OCI-M2 (cell line): ENCODE results near the gene FSD2.
"Not testable (repeated sequence)": the region's sequence is repeated elsewhere in the genome, so short reads cannot be mapped to it uniquely, and the experiment has no call there.

Experiments
- DNase-seq: peaks from one replicate; lab custom pipeline; 2025; ENCODE audit not compliant: unreplicated experiment; lab: John Stamatoyannopoulos, UW

Gene FSD2

DNA sequence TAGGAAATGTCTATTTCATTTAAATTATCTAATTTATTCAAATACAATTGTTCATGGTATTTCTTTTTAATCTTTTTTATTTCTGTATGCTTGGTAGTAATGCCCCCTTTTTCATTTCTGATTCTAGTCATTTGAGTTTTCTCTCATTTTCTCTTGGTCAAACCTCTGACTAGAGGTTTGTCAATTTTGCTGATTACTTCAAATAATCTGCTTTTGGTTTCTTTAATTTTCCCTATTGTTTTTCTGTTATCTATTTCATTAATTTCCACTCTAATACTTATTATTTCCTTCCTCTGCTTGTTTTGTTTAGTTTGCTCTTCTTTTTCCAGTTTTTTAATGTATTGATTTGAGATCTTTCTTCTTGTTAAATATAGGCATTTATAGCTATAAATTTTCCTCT lies 12.1 kb downstream of the FSD2 start:
- DNase-seq: no peak

DNA sequence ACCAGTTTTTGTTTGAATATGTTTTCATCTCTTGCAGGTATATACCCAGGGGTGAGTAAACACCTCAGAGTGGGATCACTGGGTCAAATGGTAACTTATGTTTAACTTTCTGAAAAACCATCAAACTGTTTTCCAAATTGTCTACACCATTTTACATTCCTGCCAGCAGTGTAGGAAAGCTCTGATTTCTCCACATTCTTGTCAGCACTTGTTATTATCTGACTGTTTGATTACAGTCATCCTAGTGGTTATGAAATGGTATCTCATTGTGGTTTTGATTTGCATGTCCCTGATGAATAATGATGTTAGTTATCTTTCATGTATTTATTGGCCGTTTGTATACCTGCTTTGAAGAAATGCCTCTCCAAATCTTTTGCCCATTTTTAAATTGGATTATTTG lies 13.8 kb downstream of the FSD2 start:
- no peak for DNase-seq

DNA sequence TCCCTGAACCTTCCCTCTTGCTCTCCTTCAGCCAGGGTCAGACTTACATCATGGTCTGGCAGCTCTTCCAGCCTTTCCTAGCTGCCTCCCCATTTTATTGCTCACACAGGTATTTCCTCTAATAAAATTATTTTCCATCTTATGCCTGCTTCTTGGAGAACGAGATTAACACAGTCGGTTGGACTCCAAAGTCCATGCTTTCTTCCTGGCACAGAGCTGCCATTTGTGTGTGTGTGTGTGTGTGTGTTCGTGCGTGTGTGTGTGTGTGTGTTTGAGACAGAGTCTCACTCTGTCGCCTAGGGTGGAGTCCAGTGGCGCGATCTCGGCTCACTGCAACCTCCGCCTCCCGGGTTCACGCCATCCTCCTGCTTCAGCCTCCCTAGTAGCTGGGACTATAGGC lies 15.5 kb downstream of the FSD2 start:
- no peak for DNase-seq

DNA sequence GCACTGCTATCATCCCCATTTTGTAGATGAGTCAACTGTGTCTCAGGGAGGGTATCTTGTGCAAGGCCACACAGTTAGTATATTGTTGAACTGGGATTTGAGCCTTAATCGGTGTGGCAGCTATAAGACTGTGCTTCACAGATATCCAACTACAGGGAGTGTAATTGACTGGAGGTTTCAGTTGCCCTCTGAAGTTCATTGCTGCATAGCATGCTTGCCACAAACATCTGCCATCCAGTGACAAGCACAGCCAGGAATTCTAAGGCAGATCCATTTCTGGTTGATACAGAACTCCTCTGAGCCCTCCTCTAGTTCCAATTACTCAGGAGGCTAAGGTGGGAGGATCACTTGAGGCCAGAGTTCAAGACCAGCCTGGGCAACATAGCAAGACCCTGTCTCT lies 16.4 kb downstream of the FSD2 start:
- no peak for DNase-seq

DNA sequence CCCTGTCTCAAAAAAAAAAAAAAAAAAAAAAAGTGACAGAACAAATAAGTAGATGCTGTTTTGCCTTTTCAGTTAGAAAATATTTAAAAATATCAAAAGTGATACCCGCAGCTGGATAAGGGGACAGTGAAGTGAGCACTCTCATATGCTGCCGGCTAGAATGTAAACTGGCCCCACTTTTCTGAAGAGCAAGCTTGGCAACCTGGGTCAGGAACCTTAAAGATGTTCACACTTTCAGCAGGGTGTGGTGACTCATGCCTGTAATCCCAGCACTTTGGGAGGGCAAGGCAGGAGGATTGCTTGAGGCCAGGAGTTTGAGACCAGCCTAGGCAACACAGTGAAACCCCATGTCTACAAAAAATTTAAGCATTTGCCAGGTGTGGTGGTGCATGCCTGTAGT lies 17.4 kb downstream of the FSD2 start:
- no peak for DNase-seq

DNA sequence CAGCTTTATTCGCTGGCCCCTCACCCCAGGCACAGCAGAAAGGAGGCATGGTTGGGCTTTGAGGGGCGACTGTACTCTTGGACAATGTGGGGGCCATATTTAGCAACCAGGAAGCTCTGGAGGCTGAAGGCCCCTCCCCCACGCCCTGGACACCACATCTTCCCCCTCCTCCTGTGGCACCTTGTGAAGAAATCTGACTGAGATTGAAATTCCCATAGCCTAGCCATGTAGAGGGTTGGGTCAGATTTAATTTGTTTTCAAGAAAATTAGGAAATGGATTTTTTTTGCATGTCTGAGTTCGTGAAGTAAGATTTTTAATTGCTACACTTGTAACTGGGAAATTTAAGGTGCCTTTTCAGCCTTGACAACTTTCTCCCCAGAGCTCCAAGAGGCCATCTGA lies 24.5 kb downstream of the FSD2 start:
- DNase-seq: no peak

DNA sequence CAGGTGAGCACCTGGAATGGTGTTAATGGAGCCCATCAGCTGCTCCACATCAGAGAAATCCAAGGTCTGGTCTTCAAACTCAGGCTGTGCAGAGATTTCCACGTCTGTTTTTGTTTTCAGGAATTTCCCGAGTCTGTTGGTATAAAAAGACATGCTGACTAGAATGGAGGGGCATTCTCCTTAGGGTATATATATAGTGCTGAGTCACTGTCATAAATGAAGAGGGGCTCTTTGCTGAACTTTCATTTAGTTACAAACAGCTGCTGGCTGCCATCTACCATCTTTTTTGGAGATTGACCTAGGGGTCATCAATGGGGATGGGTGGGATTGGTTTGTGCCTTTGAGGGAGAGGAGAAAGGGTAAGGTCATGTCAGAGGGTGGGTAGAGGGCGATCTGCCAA lies 27.1 kb downstream of the FSD2 start:
- no peak for DNase-seq

DNA sequence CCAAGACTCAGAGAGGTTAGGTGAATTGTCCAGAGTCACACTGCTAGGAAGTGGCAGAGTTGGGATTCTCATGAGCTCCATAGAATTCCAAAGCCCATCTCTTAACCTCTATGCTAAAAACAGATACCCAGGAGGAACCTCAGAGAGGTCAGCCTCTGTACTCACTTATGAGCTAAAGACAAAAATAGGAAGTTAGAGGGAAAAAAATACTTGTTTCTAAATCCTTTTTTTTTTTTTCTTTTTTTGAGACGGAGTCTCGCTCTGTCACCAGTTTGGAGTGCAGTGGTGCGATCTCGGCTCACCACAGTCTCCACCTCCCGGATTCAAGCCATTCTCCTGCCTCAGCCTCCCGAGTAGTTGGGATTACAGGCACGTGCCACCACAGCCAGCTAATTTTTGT lies 31.4 kb downstream of the FSD2 start:
- DNase-seq: no peak

DNA sequence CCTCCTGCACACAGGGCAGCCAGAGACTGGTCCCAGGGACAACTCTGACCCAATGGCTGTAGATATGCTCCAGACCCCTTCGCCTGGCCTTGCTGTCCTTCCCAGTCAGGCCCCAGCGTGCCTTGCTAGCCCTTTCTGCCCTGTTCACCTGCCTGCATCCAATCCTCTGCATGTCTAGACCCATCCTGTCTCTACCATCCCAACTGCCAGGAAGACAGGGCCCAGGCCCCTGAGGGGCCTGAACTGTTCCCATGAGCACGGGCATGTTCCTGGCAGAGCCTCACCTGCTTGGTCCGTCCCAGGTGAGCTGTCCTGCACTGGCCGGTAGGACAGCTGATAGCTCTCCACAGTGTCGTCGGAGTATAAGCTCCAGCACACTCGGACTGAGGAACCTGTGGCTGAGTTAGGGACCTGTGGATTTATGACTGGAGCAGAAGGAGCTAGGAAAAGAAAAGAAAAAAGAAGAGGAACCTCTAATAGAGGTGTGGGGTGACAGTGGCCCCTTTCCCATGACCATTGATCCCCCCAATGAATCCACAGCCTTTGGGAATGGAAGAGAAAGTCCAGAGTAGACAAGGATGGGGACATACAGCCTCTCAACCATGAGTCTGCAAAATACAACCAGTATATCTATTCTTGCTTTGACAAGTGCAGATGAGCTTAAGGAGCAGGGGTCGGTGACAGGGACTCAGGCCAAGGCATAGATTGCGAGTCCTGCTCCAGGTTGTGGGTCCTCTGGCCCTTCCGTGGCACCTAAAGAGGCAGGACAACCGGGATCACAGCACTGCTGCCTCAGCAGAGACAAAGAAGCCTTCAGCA lies 33.9 kb downstream of the FSD2 start:
- DNase-seq: no peak

DNA sequence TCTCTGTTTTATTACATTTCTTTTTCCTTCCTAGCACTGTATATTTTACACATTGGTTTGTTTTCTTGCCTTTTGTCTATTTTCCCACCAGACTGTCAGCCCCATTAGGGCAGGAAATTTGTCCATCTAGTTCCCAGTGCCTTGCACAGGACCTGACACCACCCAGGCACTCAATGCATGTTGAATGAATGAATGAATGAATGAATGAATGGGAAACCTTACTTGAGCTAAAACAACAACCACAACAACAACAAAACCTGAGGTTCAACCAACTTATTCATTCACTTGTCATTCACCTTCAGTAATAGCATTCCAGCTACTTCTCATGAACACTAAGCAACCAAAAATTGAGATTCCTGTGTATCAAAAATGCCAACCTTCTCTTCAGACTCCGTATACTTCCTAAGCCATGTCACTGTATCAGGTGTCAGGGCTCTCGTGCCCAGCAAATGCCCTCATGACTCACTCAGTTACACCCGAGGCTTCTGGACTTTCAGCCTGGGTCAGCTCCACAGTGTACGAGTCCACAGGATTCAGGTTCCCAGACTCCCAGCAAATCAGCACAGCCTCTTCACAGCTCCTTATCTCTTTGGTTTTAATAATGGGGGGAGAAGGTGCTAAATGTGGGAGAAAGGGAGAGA lies 37.3 kb downstream of the FSD2 start:
- DNase-seq: no peak

DNA sequence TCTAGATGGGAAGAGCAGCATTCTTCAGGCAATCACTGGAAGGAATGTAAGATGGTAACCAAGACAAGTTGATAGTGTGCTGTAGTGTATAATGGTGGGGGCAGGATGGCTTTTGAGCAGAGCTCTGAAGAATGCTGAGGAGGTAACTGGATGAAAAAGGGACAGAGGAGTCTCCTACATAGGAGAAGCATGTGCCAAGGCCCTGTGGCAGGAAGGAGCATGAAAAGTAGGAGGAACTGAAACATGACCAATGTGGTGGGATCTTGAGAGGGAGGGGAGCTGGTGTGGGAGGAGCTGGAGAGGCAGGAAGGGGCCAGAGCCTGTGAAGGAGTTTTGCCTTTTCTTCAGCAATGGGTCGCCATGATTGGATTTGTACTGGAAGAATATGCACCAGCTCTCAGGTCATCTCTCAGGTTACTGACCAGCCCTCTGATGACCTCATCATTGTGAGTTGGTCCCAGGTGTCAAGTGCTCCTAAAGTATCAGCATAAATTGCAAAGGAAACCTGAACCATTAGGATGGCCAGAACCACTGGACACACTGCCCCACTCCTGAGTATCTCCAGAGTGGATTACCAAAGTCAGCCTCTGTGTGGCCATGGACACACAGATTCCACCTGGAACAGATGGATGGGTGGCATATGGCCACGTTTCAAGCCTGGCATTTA lies 38.6 kb downstream of the FSD2 start:
- no peak for DNase-seq

DNA sequence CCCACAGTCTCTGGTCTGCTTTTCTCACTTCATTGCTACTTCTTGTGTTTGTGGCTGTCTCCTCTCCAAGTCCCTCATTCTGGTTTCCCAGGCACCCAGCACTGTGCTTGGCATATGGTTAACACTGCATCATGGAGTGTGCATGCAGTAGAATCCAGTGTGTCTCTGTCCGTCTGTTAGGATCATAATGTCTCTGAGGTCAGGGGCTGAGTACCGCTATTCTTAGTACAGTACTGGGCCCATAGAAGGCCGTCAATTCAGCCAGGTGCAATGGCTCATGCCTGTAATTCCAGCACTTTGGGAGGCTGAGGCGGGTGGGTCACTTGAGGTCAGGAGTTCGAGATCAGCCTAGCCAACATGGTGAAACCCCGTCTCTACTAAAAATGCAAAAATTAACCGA lies 39.7 kb downstream of the FSD2 start:
- DNase-seq: not testable (repeated sequence)

DNA sequence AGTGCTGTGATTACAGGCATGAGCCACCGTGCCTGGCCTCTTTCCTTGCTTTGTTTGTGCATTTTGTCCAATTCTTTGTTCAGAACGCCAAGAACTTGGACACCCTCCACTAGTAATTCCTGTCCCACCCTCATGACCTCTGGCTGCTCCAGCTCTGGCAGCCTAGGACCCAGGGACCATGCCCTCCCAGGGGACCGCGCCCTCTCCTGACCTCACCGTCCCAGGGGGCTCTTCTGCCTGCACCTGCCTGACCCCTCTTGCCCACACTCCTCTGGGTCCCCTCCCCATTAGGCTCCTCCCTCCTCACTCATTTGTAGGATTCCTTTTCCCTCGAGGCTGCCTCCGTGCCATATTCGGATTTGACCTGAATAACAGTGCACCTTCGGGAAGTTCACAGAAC lies 41.1 kb downstream of the FSD2 start:
- DNase-seq: no peak

DNA sequence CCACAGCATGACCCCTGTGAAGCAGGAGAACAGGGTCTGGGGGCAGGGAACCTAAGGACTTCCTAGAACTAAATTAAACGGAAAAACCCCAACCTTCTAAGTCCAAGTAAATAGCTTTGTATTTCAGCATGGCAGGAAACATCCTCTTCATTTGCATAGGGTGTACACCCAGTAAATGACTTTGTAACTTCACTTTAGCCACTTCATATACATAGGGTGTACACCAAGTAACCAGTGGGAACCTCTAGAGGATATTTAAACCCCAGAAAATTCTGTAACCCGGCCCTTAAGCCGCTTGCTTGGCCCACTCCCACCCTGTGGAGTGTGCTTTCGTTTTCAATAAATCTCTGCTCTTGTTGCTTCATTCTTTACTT lies 41.8 kb downstream of the FSD2 start:
- DNase-seq: no peak

DNA sequence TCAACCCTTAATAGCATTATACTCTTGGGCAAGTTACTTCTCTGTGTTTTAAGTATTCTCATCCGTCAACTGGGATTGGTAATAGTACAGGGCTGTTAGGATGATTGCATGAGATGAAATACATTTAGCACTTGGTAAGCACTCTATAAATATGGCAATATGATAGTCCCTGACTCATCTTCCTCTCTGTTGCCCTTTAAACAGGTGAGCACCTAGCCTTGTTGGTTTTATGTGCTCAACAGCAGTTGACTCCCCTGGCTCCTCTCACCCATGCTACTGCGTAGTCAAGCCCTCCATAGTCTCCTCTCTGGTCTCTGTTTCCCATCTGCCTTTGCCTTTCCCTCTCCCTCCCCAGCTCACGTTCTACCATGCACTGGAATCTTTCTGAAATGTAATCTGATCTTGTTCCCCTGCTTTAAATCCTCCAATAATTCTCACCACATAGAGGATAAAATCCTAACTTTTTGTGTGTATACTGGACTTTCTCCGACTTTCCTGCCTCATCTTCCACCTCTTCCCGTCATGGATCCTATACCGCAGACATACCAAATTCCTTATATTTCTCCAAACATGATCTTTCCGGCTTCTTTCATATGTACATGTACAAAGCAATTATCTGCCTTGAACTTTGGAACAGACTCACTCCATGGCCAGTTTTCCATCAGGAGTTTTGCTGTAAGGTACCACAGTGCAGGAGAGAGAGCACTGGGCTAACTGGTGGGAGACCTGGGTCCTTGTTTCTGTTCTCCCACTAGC lies 42.3 kb downstream of the FSD2 start:
- DNase-seq: no peak

DNA sequence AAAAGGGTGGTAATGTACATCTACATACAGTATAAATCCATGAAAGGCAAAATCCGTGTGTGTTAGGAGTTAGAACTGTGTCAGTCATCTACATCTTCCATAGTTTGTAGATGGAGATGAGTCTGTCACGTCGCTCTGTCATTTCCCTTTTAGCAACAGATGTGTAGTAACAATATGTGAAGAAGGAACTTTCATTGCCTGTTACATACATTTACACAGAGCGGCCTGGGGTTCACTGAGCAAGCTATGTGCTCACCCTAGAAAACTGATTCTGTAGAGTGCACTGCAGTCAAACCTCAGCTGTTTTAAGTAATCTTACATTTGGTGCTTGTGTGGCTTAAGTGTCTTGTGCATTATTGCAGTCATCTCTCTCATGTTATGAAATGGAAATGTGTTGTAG lies 54.6 kb downstream of the FSD2 start:
- DNase-seq: no peak

DNA sequence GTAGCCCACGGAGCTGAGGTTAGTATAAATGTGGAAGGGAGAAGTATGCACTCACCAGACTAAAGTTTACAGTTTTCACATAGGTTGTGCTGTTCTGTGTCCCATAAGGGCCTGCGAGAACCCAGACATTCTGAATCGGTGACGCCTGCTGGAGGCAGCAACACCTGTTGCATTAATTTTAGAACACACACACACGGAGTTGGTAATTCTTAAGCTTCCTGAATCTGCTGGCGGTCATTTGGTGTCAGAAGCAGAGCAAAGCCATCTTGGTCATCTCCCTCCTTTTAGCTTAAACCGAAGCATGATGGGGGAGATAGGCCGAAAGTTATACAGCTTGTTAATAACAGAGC lies 55.1 kb downstream of the FSD2 start:
- no peak for DNase-seq

DNA sequence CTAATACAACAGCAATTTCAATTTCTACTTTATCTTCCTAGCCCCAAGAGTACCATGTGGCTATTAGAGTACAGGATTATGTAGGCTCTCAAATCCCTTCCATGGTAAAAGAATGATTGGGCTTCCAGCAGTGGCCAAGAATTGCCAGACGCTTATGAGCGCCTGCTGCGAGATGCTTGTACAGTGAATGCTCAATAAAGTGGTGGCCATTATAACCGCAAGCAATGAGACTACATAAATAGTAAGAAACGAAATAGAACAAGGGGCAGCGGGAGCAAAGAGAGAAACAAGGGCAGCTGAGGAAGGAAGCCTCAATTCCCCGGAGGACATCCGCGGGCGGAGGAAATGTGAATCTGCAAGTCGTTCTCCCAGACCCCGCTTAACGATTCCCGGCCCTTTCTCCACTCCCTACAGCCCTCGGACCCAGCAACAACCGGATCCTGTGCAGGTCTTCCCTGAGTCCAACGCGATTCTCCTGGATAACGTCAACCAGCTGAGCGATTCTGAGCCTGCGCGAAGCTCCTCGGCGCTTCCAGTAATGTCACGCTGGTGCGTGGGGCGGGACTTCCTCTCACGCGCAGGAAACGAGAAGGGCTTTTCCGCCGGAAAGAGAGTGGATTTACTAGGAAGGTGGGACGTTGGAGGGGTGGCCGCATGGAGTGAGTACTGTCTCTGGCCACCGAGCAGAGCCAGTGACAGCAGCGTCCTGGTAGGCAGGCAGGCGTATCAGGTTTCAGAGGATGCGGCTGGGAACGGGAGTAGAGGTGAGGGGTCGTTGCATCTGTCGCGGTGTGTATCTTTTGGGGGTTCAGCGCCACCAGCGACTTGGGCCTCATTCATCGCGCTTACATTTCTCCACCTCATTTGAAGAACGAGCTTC lies 55.7 kb downstream of the FSD2 start:
- DNase-seq: peak; percentile 64

DNA sequence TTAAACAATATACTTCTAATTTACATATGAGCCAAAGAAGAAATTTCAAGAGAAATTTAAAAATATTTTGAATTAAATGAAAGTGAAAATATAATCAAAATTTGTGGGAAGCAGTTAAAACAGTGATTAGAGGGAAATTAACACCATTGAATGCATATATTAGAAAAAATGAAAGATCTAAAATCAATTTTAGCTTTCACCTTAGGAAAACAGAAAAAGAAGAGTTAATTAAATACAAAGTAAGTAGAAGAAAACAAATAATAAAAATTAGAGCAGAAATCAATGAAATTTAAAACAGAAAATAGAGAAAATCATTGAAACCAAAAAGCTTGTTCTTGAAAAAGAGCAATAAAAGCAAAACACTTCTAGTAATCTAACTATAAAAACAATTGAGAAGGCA lies 57.6 kb downstream of the FSD2 start:
- DNase-seq: no peak

DNA sequence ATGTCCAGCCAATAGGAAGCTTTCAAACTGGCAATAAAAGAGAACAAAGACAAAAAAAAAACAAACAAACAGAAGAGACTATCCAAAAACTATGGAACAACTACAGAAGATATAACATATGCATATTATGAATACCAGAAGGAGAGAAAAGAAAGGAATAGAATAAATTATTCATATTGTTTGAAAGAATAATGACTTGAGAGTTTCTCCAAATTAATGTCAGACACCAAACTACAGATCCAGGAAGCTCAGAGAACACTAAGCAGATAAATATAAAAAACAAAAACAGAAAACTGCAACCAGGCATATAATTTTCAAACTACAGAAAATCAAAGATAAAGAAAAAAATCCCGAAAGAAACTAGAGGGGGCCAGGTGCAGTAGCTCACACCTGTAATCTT lies 62.1 kb downstream of the FSD2 start:
- DNase-seq: no peak

DNA sequence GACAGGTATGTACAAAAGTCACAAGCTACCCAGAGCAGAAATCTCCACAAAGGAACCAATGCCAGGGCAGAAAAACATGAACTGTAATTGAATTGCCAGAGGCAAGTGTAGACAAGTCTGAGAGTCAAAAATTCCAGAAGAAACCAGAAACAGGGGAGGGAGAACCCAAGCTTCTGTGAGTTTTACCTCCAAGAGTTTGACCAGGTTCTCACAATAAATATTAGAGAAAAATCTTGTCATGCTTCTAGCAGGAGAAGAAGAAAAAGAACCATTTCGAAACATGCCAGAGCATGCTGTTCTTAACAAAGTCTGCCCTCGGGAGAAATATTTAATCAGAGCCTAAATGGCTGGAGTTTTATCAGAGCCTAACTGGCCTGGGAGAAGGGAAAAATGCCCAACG lies 63.7 kb downstream of the FSD2 start:
- DNase-seq: no peak
